Measurements from ENCODE around the gene PCED1B. TPM values are rescaled to one million over a fixed set of nuclear protein-coding genes. Genes with fewer than 3 reads are reported as not detected.
A peak's percentile ranks its signal among the peaks of the same experiment; 100 is the strongest.
"Not testable (repeated sequence)": the region's sequence is repeated elsewhere in the genome, so short reads cannot be mapped to it uniquely, and the experiment has no call there.

The PCED1B gene
- total RNA-seq, 5 donors from 2014 or later (not counting 1 experiment from before 2014, with no cell fraction given): 53.7 to 159 (median 119) TPM

- Histone ChIP-seq H3K4me1 (ENCODE audit: control insufficient read depth in 1 of 2, extremely low read depth in 1 of 2, insufficient read depth in 2 of 2, low read length in 2 of 2) (no peaks in the 10 kb centered on the region), H3K27me3 (replicated peaks in 1 of 2; ENCODE audit: control insufficient read depth in 2 of 2, extremely low read depth in 1 of 2, insufficient read depth in 2 of 2, low read length in 1 of 2) (no peaks in the 10 kb centered on the region), H3K4me3 (ENCODE audit: control insufficient read depth in 1 of 2, extremely low read depth in 1 of 2, low read length in 1 of 2) (no peak overlapping the region), H3K36me3 (ENCODE audit: control insufficient read depth in 2 of 2, extremely low read depth in 1 of 2, insufficient read depth in 1 of 2, low read length in 1 of 2) (peaks cover 0 to 7% of the 10 kb centered on the region in 2 donors), H3K9me3 (no peaks in the 10 kb centered on the region), H3K27ac (ENCODE audit: low read length) (no peak overlapping the region)
- no peak for DNase-seq
- H3K27me3 Mint-ChIP-seq: no peaks in the 10 kb centered on the region
- H3K36me3 Mint-ChIP-seq: peaks cover 64% of the 10 kb centered on the region
- ChIA-PET POLR2A (interaction anchor here in 1 of 2 donors (0.7 kb wide), 1 partner anchor 232 kb away, joined by 3 read pairs; no protein-coding TSS in a partner anchor), CTCF (interaction anchor here (0.5 to 1.5 kb wide), 6 partner anchors 19 to 835 kb away, joined by 3 to 4 read pairs (median 4); no protein-coding TSS in a partner anchor)
- no CpG with 5 or more reads among the region's 5 CpGs for whole genome bisulfite sequencing (ENCODE audit: insufficient coverage)
- ATAC-seq (replicated peaks in 1 of 4): no peak
- peaks cover 6 to 15% (median 9%) of the 10 kb centered on the region in 3 donors for H3K9me3 Mint-ChIP-seq
- peak overlapping the region in 1 of 2 donors; percentile 11 for H3K27ac Mint-ChIP-seq
- H3K4me1 Mint-ChIP-seq: peaks cover 27 to 34% (median 27%) of the 10 kb centered on the region in 3 donors
- no peak overlapping the region for H3K4me3 Mint-ChIP-seq
Observed at GRCh38 chr12:47165934-47166333, 86.5 kb downstream of the PCED1B start.

GRCh38 chr12:47166365-47166764 lies 86.9 kb downstream of the PCED1B start:
- WGBS (ENCODE audit: insufficient coverage): no CpG with 5 or more reads among the region's 1 CpG
- ATAC-seq (replicated peaks in 1 of 4) (no peak), DNase-seq (no peak)
- Mint-ChIP-seq H3K27ac (no peak overlapping the region), H3K9me3 (peaks cover 6 to 15% (median 9%) of the 10 kb centered on the region in 3 donors), H3K27me3 (no peaks in the 10 kb centered on the region), H3K4me3 (no peak overlapping the region), H3K4me1 (peaks cover 26 to 35% (median 27%) of the 10 kb centered on the region in 3 donors), H3K36me3 (peaks cover 62% of the 10 kb centered on the region)
- H3K27ac ChIP-seq (ENCODE audit: low read length): no peak overlapping the region
- no peaks in the 10 kb centered on the region for H3K27me3 ChIP-seq (replicated peaks in 1 of 2; ENCODE audit: control insufficient read depth in 2 of 2, extremely low read depth in 1 of 2, insufficient read depth in 2 of 2, low read length in 1 of 2)
- no peaks in the 10 kb centered on the region for H3K4me1 ChIP-seq (ENCODE audit: control insufficient read depth in 1 of 2, extremely low read depth in 1 of 2, insufficient read depth in 2 of 2, low read length in 2 of 2)
- POLR2A ChIA-PET: no interaction called here
- CTCF ChIA-PET: interaction anchor here (0.6 to 1.5 kb wide), 3 partner anchors 232 to 835 kb away, joined by 3 to 4 read pairs (median 4); no protein-coding TSS in a partner anchor
- no peak overlapping the region for H3K4me3 ChIP-seq (ENCODE audit: control insufficient read depth in 1 of 2, extremely low read depth in 1 of 2, low read length in 1 of 2)
- H3K9me3 ChIP-seq: peaks cover 2% of the 10 kb centered on the region
- H3K36me3 ChIP-seq (ENCODE audit: control insufficient read depth in 2 of 2, extremely low read depth in 1 of 2, insufficient read depth in 1 of 2, low read length in 1 of 2): peaks cover 0 to 7% of the 10 kb centered on the region in 2 donors

- H3K36me3 Mint-ChIP-seq: peaks cover 60% of the 10 kb centered on the region
- POLR2A ChIA-PET; DNase-seq; ATAC-seq (replicated peaks in 1 of 4); H3K27ac Mint-ChIP-seq; H3K4me3 Mint-ChIP-seq; H3K9me3 Mint-ChIP-seq; CTCF ChIA-PET; H3K9me3 ChIP-seq; H3K27me3 ChIP-seq (replicated peaks in 1 of 2; ENCODE audit: control insufficient read depth in 2 of 2, extremely low read depth in 1 of 2, insufficient read depth in 2 of 2, low read length in 1 of 2); H3K27me3 Mint-ChIP-seq; H3K27ac ChIP-seq (ENCODE audit: low read length); H3K4me1 ChIP-seq (ENCODE audit: control insufficient read depth in 1 of 2, extremely low read depth in 1 of 2, insufficient read depth in 2 of 2, low read length in 2 of 2); H3K36me3 ChIP-seq (ENCODE audit: control insufficient read depth in 2 of 2, extremely low read depth in 1 of 2, insufficient read depth in 1 of 2, low read length in 1 of 2); H3K4me3 ChIP-seq (ENCODE audit: control insufficient read depth in 1 of 2, extremely low read depth in 1 of 2, low read length in 1 of 2): not testable (repeated sequence)
- 100% methylated on average over 1 of the region's 16 CpGs for WGBS (ENCODE audit: insufficient coverage)
- H3K4me1 Mint-ChIP-seq: peaks cover 21 to 23% (median 21%) of the 10 kb centered on the region in 3 donors
Observed at GRCh38 chr12:47170281-47170680, 90.9 kb downstream of the PCED1B start.

- Histone ChIP-seq H3K27ac (ENCODE audit: low read length) (no peak overlapping the region), H3K4me3 (ENCODE audit: control insufficient read depth in 1 of 2, extremely low read depth in 1 of 2, low read length in 1 of 2) (no peak overlapping the region), H3K36me3 (ENCODE audit: control insufficient read depth in 2 of 2, extremely low read depth in 1 of 2, insufficient read depth in 1 of 2, low read length in 1 of 2) (peaks cover 0 to 12% of the 10 kb centered on the region in 2 donors), H3K27me3 (replicated peaks in 1 of 2; ENCODE audit: control insufficient read depth in 2 of 2, extremely low read depth in 1 of 2, insufficient read depth in 2 of 2, low read length in 1 of 2) (no peaks in the 10 kb centered on the region), H3K9me3 (no peaks in the 10 kb centered on the region), H3K4me1 (ENCODE audit: control insufficient read depth in 1 of 2, extremely low read depth in 1 of 2, insufficient read depth in 2 of 2, low read length in 2 of 2) (no peaks in the 10 kb centered on the region)
- Mint-ChIP-seq H3K27me3 (no peaks in the 10 kb centered on the region), H3K36me3 (peaks cover 53% of the 10 kb centered on the region), H3K9me3 (no peaks in the 10 kb centered on the region), H3K4me1 (peaks cover 26 to 36% (median 32%) of the 10 kb centered on the region in 3 donors), H3K27ac (no peak overlapping the region), H3K4me3 (no peak overlapping the region)
- WGBS (ENCODE audit: insufficient coverage): 91% methylated on average over 2 of the region's 3 CpGs
- no peak for ATAC-seq (replicated peaks in 1 of 4)
- ChIA-PET CTCF (no interaction called here), POLR2A (interaction anchor here in 1 of 2 donors (1.1 kb wide), 1 partner anchor 103 kb away, joined by 3 read pairs; no protein-coding TSS in a partner anchor)
- no peak for DNase-seq
Observed at GRCh38 chr12:47178014-47178413, 98.6 kb downstream of the PCED1B start.

GRCh38 chr12:47182164-47182938 lies 102.9 kb downstream of the PCED1B start:
- ATAC-seq (replicated peaks in 1 of 4); H3K4me3 ChIP-seq (ENCODE audit: control insufficient read depth in 1 of 2, extremely low read depth in 1 of 2, low read length in 1 of 2); H3K36me3 ChIP-seq (ENCODE audit: control insufficient read depth in 2 of 2, extremely low read depth in 1 of 2, insufficient read depth in 1 of 2, low read length in 1 of 2); H3K27ac ChIP-seq (ENCODE audit: low read length); H3K9me3 Mint-ChIP-seq; H3K4me3 Mint-ChIP-seq; H3K9me3 ChIP-seq; H3K27me3 ChIP-seq (replicated peaks in 1 of 2; ENCODE audit: control insufficient read depth in 2 of 2, extremely low read depth in 1 of 2, insufficient read depth in 2 of 2, low read length in 1 of 2); DNase-seq; POLR2A ChIA-PET; H3K27me3 Mint-ChIP-seq; H3K4me1 ChIP-seq (ENCODE audit: control insufficient read depth in 1 of 2, extremely low read depth in 1 of 2, insufficient read depth in 2 of 2, low read length in 2 of 2); CTCF ChIA-PET: not testable (repeated sequence)
- Mint-ChIP-seq H3K36me3 (peaks cover 58% of the 10 kb centered on the region), H3K27ac (peak overlapping the region in 1 of 2 donors; percentile 17), H3K4me1 (peaks cover 49 to 61% (median 55%) of the 10 kb centered on the region in 3 donors)
- 94% methylated on average over 3 of the region's 11 CpGs for WGBS (ENCODE audit: insufficient coverage)

- H3K36me3 Mint-ChIP-seq: peaks cover 61% of the 10 kb centered on the region
- peaks cover 57 to 73% (median 59%) of the 10 kb centered on the region in 3 donors for H3K4me1 Mint-ChIP-seq
Observed at GRCh38 chr12:47184229-47184628, 104.8 kb downstream of the PCED1B start.

More at GRCh38 chr12:47184229-47184628, 104.8 kb downstream of the PCED1B start:
- no peak overlapping the region for H3K4me3 Mint-ChIP-seq
- WGBS (ENCODE audit: insufficient coverage): no CpG with 5 or more reads among the region's 3 CpGs
- no peaks in the 10 kb centered on the region for H3K9me3 ChIP-seq
- DNase-seq (no peak), ATAC-seq (replicated peaks in 1 of 4) (no peak)
- no peaks in the 10 kb centered on the region for H3K27me3 ChIP-seq (replicated peaks in 1 of 2; ENCODE audit: control insufficient read depth in 2 of 2, extremely low read depth in 1 of 2, insufficient read depth in 2 of 2, low read length in 1 of 2)
- H3K27ac Mint-ChIP-seq: no peak overlapping the region
- CTCF ChIA-PET: no interaction called here
- H3K9me3 Mint-ChIP-seq: no peaks in the 10 kb centered on the region
- POLR2A ChIA-PET: interaction anchor here in 1 of 2 donors (0.6 kb wide), 2 partner anchors 13 to 59 kb away, joined by 3 to 9 read pairs; no protein-coding TSS in a partner anchor
- H3K4me1 ChIP-seq (ENCODE audit: control insufficient read depth in 1 of 2, extremely low read depth in 1 of 2, insufficient read depth in 2 of 2, low read length in 2 of 2): peaks cover 3 to 8% of the 10 kb centered on the region in 2 experiments
- no peak overlapping the region for H3K27ac ChIP-seq (ENCODE audit: low read length)
- no peaks in the 10 kb centered on the region for H3K27me3 Mint-ChIP-seq
- no peak overlapping the region for H3K4me3 ChIP-seq (ENCODE audit: control insufficient read depth in 1 of 2, extremely low read depth in 1 of 2, low read length in 1 of 2)
- peaks cover 0 to 12% of the 10 kb centered on the region in 2 donors for H3K36me3 ChIP-seq (ENCODE audit: control insufficient read depth in 2 of 2, extremely low read depth in 1 of 2, insufficient read depth in 1 of 2, low read length in 1 of 2)

Measured in T-cell (primary cell).